Forelimb muscle (tissue), 1 donor: ENCODE results near the gene CROCC. TPM values are rescaled to one million over a fixed set of nuclear protein-coding genes. Genes with fewer than 3 reads are reported as not detected.
"Not testable (repeated sequence)": the region's sequence is repeated elsewhere in the genome, so short reads cannot be mapped to it uniquely, and the experiment has no call there.

Experiments used
- DNase-seq: peaks from one replicate; pipeline ENCODE4 v3.0.0-alpha.2; 2013; ENCODE audit warnings: low read depth
- polyA plus RNA-seq: library from polyadenylated mRNA; unstranded; fragments of 120-200 nt; gene quantifications from one replicate; pipeline ENCODE4 v1.2.1, GENCODE V29; 2013; ENCODE audit not compliant: insufficient read length

Gene CROCC
- polyA plus RNA-seq, 1 donor = 22.9 TPM

DNA sequence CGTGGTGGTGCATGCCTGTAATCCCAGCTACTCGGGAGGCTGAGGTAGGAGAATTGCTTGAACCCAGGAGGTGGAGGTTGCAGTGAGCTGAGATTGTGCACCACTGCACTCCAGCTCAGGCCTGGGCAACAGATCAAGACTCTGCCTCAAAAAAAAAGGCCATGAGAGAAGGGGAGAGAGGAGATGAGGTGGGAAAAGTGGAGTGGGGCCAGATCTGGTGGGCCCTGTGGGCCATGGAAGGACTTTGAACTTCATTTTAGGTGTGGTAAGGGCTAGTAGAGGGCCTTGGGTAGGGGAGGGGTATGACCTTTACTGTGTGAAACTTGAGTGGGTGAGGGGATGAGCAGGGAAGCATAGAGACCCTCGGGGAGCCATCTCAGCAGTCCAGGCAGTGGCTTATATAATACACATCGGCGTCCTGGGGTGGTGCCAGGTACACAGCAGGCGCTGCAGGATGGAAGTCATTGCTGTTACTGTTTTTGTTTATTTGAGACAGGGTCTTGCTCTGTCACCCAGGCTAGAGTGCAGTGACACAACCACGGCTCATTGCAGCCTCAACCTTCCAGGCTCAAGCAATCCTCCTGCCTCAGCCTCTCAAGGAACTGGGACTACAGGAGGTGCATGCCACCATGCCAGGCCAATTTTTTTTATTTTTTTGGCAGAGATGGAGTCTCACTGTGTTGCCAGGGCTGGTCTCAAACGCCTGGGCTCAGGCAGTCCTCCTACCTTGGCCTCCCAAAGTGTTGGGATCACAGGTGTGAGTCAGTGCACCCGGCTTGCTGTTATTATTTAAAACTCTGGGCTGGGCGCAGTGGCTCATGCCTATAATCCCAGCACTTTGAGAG lies 5.5 kb upstream of the CROCC start:
- not testable (repeated sequence) for DNase-seq

DNA sequence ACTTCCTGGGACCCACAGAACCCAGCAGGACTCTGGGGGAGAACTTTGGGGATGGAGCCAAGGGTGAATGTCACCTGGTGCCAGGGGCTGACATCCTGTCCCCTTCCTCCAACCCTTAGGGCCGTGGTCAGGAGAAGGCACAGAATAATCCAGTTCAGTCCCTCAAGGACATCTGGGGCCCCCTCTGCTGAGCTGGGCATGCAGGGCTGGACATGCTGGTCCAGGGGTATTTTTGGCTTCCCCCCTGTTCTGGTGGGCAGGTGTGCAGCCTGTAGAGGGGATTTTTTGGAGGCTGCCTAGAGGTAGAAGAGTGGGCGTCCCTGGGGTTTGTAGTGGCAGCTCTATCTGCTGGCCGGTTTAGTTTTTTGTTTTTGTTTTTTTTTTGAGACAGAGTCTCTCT lies 3.4 kb upstream of the CROCC start:
- no peak for DNase-seq

DNA sequence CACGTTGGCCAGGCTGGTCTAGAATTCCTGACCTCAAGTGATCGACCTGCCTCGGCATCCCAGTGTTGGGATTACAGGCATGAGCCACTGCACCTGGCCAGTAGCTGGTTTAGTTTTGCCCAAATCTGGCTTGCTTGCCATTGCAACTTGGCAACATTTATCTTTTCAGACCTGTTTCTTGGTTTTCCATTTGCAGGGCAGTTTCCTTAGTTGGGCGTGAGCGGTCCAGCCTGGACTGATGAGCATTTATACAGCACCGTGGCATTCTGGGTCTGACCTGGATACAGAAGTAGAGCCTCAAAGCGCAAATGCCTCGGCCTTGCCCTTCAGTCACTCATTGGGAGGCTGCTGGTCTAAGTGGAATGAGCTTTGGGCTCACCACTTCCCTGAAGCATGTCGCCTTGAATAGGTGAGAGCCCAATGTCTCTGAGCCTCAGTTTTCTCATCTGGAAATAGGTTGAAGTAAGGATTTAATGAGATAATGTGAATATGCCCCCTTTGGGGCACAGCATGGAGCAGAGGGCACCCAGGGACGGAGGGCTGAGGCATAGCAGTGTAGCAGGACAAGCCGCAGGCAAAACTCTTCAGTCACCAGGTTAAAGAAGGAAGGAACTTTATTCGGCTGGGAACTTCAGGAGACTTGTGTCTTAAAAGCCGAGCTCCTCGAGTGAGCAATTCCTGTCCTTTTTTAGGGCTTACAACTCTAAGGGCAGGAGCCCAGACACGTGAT lies 2.6 kb upstream of the CROCC start:
- DNase-seq = not testable (repeated sequence)

DNA sequence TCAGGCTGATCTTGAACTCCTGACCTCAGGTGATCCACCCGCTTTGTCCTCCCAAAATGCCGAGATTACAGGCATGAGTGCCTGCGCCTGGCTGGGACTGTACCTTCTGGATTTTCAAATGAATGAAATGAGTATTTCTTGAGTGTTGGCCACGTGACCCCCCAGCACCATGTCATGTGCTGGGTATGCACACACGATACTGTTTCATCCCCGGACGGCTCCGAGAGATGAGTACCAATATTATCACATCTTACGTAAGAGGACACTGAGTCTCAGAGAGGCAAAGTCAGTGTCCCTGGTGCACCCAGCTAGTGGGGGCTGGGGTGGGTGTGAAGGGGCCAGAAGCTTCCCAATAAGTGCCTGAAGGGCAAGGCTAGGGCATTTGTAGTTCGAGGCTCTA lies 780 bp upstream of the CROCC start:
- no peak for DNase-seq

DNA sequence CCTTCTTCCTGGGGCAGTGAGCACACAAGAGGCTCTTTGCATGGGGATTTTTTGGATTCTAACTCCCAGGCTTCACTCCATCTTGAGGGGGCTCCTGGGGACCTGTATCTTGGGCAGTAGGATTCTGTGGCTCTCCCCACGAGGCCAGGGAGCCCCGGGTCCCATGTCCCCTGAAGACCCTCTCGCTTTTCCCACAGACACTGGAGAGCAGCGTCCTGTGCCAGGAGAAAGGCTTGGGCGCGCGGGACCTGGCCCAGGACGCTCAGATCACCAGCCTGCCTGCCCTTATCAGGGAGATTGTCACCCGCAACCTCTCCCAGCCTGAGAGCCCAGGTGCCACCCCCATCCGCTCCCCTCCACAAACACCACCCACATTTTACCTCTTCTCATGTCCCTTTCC lies 735 bp downstream of the CROCC start:
- no peak for DNase-seq

DNA sequence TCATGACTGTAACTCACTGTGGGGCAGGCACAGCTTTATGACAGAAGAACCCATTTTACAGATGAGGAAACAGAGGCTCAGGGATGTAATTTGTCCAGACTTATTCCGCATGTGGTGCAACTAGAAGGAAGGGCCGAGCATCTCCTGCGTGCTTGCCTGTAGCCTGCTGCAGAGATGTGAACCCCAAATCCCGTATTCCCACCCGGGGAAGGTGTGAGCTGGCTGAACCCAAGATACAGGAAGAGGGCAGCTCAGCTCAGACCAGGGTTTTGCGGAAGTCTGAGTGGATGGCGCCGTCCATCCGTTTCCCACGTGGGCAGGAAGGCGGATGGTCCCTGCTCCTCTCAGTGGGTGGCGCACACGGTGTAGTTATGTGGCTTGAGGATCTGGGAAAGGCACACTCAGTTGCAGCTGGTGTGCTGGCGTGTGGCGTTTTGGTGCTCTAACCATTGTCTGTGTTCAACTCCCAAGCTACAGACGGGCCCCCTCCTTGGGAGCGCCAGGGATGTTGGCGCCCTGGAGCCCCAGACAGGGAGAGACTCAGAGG lies 1.2 kb downstream of the CROCC start:
- DNase-seq = no peak

DNA sequence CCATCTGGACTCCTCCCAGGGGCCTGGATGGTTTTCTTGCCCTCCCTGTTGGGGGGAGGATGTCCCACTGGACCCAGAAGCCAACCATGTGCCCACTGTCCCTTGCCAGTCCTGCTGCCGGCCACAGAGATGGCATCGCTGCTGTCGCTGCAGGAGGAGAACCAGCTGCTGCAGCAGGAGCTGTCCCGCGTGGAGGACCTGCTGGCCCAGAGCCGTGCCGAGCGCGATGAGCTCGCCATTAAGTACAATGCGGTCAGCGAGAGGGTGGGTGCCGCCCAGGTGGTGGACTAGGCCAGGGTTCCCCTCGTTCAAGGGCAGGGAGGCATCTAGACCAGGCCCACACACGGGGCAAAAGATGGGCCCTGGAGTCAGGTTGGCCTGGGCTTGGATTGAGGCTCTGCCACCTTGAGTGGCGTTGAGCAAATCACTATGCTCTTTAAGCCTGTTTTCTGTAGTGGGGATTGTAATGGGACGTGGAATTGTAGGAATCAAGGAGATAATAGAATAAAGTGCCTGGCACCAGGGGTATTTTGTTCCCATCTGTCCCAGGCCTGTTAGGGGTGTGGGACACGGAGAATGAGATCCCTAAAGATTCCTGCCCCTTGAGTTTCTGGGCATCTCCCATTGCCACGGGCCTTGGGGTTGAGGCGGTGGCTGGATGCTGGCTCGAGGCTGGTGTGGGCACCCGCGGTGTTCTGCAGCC lies 2.6 kb downstream of the CROCC start:
- DNase-seq = no peak

DNA sequence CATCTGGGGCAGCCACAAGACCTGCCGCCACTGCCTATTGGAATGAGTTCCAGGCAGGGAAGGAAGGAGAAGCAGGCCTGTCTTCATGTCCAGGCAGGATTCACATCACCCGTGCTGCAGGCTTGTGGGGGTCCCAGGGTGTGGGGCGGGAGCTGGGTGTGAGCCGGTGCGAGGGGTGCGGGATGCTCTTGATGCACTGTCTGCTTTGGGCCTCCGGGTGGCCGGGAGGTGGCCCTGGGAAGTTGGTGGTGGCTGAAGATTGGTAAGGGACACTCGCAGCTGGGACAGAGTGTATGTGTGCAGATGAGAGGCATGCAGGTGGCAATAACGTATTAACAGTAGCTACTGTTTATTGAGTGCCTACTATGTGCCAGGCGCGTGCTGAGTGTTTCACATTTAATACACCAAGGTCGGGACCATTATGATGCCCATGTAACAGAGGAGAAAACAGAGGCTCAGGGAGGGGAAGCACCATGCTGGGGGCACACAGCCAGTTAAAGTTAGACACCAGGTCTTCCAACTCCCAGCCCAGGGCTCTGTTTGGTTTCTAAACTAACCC lies 3.3 kb downstream of the CROCC start:
- DNase-seq = no peak

DNA sequence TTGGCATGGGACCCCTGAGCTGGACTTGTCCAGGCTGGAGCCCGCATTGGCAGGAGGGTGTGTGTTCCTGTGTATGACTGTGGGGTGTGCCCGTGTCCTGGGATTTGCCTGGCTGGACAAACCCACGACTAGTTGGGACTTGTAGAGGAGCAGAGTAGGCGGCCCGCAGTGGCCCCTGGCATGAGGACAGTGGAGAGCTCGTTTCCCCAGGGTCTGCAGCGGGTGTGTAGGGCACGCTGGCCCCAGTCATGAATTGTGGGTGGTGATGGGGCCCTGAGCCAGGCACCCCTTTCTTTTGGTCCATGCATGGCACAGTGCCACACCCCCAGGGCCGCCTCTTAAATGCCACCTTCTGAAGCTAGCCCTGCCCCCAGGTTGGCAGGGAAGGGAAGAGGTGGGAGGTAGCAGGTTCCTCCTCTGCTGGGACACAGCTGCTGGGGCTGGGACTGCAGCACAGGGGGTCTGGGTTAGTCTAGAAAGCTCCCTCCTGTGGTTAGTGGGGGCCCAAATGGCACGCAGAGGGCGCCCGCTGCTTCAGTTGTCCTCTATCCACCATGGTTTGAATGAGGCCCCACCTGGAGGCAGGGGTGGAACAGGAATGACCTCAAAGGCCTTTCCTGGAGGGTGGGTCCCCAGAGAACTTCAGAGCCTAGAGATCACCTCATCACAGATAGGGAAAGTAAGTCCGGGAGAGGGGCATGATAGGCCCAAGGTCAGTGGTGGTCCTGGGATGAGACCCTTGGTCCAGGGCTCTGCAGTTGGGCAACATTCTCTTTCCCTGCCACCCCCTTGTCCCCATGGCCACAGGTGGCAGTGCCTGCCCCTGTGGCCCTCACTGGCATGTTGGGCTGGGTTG lies 4.1 kb downstream of the CROCC start:
- no peak for DNase-seq

DNA sequence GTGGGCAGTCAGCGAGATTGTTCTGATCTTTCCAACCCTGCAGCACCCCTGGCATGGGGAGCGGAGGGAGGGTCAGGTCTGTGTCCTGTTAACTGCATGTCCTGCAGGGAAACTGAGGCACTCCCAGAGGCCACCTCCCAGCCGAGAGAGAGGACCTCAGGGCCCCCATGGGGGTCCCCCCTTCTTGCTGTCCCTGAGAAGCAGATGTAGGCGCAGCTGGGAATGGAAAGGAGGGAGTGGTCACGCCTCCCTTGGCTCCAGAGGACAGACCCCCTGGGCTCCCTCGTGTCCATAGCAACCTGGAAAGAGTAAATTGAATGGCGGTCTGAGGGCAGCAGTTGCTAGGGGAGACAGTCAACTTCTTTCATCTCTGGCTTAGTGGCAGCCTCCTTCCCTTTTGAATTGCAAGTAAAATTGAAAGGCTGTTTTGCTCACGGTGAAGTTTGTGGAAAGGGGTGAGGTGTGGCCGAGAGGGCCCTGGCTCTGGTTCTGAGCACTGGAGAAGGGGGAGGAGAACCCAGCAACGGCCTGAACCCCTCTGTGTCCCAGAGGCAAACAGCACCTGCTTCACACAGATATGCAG lies 4.9 kb downstream of the CROCC start:
- no peak for DNase-seq

DNA sequence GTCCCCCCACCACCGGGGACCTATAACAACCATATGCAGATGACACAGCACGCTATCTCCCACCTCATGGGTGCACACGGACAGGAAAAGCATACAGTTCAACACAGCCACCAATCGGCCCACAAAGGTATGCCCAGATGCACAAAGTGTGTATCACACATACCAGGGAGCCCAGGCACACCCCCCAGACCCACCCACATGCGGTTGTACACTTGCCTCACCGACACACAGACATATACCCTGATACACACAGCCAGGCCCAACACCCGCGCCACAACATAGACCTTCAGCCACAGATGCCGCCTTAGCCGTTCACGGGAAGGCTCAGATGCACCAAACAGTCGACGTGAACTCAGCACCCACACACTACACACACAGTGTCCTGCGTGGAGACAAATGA lies 5.5 kb downstream of the CROCC start:
- no peak for DNase-seq

DNA sequence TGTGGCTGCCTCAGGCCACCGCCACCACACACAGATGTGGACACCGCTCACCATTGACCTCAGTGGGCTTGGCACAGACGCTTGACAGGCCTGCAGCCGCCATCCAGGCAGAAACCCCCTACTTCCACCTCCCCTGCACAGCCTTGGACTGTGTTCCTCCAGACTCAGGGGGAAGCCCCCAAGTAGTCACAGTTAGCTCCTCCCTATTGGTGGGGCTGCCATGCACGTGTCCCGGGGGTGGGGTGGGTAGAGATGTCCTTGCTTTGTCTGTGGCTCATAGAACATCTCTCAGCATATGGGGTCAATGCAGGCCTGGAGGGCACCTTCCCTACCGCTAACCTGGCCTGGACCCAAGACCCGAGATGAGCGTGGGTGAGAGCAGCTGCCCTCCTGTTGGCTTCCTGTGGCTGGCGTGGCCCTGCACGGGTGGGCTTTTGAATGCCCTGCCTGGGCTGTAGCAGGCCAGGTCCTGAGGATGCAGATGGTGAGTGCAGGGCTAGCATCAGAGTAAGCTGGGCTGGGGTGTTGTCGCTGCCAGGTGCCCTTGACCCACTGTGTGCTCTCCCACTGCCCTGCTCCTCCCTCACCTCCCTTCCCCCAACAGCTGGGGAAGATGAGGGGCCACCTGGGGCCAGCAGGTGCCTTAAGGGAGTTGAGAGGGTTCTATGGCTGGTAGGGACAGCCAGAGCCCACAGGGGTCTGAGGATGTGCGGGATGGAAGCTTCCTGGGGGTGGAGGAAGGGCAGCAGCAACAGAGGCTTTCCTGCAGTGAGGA lies 6.2 kb downstream of the CROCC start:
- DNase-seq = no peak

DNA sequence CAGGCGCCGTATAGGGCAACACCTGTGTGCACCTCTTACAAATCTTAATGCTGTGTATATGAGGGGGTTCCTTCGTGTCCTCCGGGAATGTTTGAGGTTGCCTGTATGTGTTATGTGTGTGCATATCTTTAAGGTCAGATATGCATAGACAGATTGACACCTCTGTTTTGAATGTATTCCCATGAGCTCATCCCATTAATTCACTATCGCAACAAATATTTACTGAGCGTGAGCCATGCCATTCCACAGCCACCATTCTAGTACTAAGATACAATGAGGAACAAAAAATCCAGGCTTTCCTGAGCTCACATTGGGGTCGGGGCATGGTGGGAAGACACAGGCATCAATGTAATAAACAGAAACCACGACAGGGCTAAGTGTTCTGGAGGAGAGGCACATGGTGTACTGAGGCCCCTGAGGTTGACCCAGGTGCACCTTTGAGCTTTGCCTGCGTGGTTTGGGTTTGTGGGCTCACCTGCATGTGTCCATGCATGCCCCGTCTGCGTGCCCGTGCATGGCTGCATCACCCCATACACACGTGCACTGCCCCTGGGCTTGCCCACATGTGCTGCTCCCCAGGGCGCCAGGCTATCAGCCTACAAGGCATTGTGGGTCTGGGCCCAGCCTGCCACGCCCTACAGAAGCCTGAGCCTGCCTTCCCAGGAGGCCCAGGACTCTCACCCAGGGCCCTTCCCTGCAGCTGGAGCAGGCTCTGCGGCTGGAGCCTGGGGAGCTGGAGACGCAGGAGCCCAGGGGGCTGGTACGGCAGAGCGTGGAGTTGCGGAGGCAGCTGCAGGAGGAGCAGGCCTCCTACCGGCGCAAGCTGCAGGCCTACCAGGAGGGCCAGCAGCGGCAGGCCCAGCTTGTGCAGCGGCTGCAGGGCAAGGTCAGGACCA lies 7.7 kb downstream of the CROCC start:
- not testable (repeated sequence) for DNase-seq

DNA sequence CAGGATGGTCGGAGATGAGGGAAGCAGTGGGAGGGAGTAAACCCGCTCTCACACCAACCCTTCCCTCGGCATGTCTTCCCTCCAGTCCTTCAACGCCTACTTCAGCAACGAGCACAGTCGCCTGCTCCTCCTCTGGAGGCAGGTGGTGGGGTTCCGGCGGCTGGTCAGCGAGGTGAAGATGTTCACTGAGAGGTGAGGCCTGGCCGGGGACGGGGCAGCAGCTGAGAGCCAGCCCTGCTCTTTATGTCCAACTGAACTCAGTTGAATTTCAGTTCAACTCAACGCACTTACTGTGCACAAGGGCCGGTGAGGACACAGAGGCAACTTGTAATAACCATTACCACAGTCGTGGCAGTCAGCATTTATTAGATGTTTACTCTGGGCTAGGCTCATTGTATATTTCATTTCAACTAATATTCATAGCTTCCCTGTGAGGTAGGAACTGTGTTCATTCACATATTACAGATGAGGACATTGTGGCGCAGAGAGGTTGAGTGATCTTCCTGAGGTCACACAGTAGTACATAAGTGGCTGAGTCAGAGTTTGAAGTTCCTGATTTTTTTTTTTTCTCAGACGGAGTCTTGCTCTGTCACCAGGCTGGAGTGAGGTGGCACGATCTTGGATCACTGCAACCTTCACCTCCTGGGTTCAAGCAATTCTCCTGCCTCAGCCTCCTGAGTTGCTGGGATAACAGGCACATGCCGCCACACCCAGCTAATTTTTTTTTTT lies 9.6 kb downstream of the CROCC start:
- DNase-seq = not testable (repeated sequence)

DNA sequence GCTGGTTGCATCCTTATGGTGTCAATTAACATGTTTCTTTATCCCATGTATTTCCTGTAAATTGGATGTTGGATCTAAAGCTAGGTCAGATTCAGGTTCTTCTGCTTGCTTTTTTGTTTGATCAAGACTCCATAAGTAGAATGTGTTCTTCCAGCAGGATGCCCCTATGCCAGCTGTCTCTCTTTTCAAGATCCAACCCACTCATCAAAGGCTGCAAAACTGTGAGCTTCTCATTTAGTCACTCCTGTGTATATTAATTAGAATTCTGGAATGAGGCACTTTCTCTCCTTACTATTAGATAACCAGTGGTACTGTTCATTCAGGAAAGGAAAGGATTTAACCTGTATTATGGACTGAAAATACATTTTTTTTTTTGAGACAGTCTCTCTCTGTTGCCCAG lies 12.2 kb downstream of the CROCC start:
- not testable (repeated sequence) for DNase-seq

DNA sequence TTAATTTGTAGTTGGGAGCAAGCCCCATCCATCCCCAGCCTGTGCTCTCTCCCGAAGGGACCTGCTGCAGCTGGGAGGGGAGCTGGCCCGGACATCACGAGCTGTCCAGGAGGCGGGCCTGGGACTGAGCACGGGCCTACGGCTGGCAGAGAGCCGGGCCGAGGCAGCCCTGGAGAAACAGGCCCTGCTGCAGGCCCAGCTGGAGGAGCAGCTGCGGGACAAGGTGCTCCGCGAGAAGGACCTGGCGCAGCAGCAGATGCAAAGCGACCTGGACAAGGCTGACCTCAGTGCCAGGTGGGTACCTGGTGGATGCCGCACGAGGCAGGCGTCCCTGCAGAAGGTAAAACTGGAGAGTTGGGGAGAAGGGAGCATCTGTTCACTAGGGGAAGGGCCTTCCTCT lies 14.8 kb downstream of the CROCC start:
- DNase-seq = not testable (repeated sequence)

DNA sequence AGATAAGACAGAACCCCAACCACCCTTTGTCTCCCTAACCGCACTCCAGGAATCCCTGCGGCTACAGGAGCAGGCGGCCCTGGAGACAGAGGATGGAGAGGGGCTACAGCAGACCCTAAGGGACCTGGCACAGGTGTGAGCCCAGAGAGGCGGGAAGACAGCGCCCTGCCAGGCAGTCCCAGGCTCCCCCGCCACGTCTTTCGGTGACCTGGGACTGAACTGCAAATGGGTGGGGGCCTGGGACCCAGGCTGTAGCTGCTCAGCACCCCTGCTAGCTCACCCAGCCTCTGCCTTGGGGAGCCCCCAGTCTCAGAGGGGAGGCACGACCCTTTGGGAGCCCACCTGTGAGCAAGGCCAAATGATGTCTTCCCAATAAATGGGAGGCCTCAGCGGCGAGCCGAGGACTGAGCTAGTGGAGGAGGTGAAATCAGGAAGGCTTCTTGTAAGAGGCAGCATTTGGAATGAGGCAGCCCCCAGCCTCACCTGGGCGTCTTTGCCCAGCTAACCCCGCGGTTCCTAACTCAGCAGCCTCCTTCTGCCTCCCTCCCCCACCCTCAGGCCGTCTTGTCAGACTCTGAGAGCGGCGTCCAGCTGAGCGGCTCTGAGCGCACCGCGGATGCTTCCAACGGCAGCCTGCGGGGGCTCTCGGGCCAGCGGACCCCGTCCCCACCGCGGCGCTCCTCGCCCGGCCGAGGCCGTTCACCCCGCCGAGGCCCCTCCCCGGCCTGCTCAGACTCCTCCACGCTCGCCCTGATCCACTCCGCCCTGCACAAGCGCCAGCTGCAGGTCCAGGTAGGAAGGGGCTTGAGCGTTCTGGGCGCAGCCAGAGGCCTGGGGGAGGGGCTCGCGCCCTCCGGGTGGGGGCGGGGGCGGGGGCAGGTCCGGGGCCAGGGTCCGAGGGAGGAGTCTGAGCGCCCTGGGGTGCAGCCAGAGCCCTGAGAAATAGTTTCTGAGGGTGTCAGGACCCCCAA lies 16.9 kb downstream of the CROCC start:
- DNase-seq = no peak
